ENCODE measurements around the gene CBX4. TPM values are rescaled to one million over a fixed set of nuclear protein-coding genes. Genes with fewer than 3 reads are reported as not detected.

The CBX4 gene
- total RNA-seq, 6 donors from 2014 or later, result 17.0 to 33.3 (median 25.0) TPM

DNA sequence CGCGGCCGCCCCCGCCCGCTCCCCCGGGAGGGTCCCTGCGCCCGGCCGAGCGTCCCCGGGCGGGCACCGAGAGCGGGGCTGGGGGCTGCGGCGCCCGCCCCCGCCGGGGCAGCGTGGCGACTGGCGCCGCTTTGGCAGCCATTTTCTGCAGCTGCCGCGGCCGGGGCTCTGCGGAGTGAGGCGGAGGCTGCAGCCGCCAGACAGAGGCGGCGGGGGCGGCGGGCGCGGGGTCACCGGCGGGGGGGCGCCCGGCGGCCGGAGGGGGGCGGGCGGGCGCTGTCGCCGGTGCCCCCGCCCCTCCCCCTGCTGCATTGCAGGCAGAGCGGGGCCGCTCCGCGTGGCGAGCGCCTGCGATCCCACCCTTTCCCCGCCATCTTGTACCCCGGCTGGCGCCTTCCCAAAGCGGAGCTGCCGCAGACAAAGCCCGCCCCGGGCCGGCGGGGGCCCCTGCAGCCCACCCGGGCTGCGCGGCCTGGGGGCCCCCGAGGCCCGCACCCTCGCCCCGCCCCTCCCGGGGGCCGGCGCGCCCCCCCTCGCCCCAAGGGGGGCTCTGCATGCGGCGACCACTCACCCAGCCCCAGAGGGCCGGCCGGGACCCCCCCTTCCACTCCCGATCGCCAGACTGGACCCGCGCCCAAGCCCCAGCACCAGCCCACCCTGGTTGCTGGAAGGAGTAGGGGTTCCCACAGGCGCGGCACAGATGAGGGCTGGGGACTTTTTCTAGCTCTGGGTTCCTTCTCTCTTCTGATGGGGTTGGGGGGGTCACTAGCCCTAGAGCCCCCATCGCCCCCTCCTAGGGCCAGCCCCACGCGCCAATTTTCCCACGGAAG lies 25.7 kb downstream of the CBX4 start:
- H3K4me1 ChIP-seq, result peaks cover 55 to 65% (median 59%) of the 10 kb centered on the region in 4 donors
- no peak for ATAC-seq (ENCODE audit: low FRiP score in 2 of 2)

DNA sequence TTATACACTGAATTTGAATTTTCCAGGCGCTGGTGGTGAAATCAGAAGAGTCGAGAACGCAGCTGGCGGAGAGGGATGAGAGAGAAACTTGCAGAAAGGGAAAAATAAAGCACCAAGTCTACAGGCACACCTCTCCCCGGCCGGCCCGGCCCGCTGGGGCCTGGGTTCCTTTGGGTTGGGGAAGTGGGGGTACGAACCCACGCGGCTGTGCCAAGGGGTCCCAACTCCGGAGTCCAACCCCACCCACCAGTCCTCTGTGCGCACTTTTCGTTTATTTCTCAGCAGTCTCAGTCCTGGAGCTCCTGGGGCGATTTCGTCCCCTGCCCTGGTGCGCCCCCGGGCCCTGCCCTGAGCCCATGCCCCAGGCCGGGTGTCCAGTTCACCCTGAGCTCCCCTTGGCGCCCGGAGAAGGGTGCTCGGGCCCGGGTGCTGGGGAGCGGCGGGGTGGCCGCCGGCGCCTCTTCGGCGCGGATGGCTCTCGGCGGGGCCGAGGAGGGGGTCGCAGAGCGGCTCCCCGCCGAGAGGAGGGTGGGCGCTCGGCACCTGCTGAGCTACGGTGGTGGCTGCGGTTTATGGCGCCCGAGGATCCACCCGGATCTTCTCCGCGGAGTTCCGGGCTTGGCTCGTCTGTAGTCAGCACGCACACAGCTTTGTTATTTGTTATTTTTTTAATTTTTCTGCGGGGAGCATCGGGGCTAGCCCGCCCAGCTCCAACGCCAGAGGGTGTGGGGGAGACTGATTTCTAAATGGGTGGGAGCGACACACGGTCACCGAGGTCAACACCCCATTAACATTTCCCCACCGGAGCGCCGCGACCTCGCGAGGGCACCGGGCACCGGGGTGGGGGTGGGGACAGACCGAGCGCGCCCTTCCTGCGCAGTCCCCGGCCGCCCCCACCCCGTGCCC lies 26.6 kb downstream of the CBX4 start:
- peak in 1 of 2 donors; percentile 77 for DNase-seq
- peaks cover 8 to 87% (median 72%) of the 10 kb centered on the region in 4 donors for H3K27me3 ChIP-seq
- no peak for ATAC-seq (ENCODE audit: low FRiP score in 2 of 2)
- H3K4me3 ChIP-seq, result peak overlapping the region in 3 of 4 donors; percentile 34 to 43 (median 38)
- H3K27ac ChIP-seq, result no peak overlapping the region
- peaks cover 0 to 4% (median 0%) of the 10 kb centered on the region in 4 donors for H3K9me3 ChIP-seq
- peaks cover 55 to 65% (median 59%) of the 10 kb centered on the region in 4 donors for H3K4me1 ChIP-seq
- WGBS, 2 donors, result 5 to 6% methylated on average over 42 to 53 of the region's 72 CpGs
- TF ChIP-seq EP300 (IDR thresholded peaks at IDR 0.05), result no peak
- TF ChIP-seq POLR2AphosphoS5 (IDR thresholded peaks at IDR 0.05), result no peak
- TF ChIP-seq POLR2A (IDR thresholded peaks at IDR 0.05), result no peak
- TF ChIP-seq CTCF (IDR thresholded peaks at IDR 0.05), result no peak
- H3K36me3 ChIP-seq, result no peaks in the 10 kb centered on the region

More for the DNA sequence above, 25.7 kb downstream of the CBX4 start:
- no peak for TF ChIP-seq EP300 (IDR thresholded peaks at IDR 0.05)
- no peak for TF ChIP-seq POLR2A (IDR thresholded peaks at IDR 0.05)
- no peak for TF ChIP-seq POLR2AphosphoS5 (IDR thresholded peaks at IDR 0.05)
- TF ChIP-seq CTCF (IDR thresholded peaks at IDR 0.05), result no peak
- no peaks in the 10 kb centered on the region for H3K36me3 ChIP-seq
- WGBS, 2 donors, result 6 to 19% methylated on average over 3 to 4 of the region's 89 CpGs
- peaks cover 8 to 78% (median 63%) of the 10 kb centered on the region in 4 donors for H3K27me3 ChIP-seq
- peak overlapping the region in 3 of 4 donors; percentile 34 to 43 (median 38) for H3K4me3 ChIP-seq
- H3K9me3 ChIP-seq, result peaks cover 0 to 4% (median 0%) of the 10 kb centered on the region in 4 donors
- no peak overlapping the region for H3K27ac ChIP-seq
- peak in 1 of 2 donors; percentile 80 for DNase-seq

- no peak overlapping the region for H3K27ac ChIP-seq
- 5 to 12% methylated on average over 19 to 20 of the region's 20 CpGs for WGBS, 2 donors
- no peak overlapping the region for H3K4me3 ChIP-seq
- no peaks in the 10 kb centered on the region for H3K36me3 ChIP-seq
- ATAC-seq (ENCODE audit: low FRiP score in 2 of 2) (no peak), DNase-seq (no peak)
- peaks cover 8 to 93% (median 78%) of the 10 kb centered on the region in 4 donors for H3K27me3 ChIP-seq
- peaks cover 55 to 65% (median 59%) of the 10 kb centered on the region in 4 donors for H3K4me1 ChIP-seq
- no peak for TF ChIP-seq POLR2A (IDR thresholded peaks at IDR 0.05)
- peaks cover 0 to 4% (median 0%) of the 10 kb centered on the region in 4 donors for H3K9me3 ChIP-seq
These were observed 27.3 kb downstream of the CBX4 start for GRCh38 chr17:79811868-79812352.

DNA sequence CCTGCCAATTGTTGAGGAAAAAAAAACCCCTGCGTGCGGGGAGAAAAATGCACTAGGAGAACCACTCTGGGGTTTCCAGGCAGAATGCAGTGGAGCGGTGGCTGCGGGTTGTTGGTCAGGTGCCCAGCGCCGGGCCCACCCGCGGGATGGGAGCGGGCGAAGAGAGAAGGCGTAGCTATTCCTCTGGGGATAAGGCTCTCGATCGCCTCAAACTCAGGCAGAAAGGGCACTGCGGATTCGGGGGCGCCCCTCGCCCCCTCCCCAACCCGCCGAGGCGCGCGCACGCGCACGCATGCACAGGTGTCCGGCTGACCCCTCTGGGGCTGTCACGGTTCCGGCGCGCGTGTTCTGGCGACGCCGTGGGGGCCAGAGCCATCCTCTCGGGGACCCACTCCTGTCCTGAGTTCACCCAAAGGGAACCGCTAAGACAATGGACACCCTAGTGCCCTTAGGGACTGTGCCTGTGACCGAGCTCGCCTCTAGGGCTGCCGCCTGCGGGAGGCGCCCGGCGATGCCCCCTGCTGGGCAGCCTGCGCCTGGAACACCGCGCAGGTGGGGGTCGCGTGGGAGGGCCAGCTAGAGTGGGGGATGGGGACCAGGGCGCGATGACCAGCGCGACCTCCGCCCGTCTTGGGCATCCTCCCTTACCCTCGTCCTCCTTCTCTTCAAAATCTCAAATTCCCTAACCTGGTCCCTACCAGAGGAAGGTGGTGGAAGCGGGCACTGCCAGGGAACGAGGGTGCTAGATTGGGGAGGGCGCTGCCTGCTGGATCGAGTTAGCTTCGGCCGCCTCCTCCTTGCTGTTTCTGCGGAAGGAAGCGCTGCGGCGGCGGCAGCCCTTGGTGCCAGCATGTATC lies 28.0 kb downstream of the CBX4 start:
- ATAC-seq (ENCODE audit: low FRiP score in 2 of 2), result peak in 1 of 2 donors; percentile 12
- Histone ChIP-seq H3K27ac (no peak overlapping the region), H3K9me3 (peaks cover 0 to 4% (median 0%) of the 10 kb centered on the region in 4 donors), H3K4me1 (peaks cover 55 to 65% (median 59%) of the 10 kb centered on the region in 4 donors), H3K4me3 (no peak overlapping the region), H3K36me3 (no peaks in the 10 kb centered on the region), H3K27me3 (peaks cover 8 to 99% (median 83%) of the 10 kb centered on the region in 4 donors)
- peak in 1 of 2 donors; percentile 84 for DNase-seq
- 4 to 6% methylated on average over 35 to 37 of the region's 66 CpGs for WGBS, 2 donors
- TF ChIP-seq POLR2A (IDR thresholded peaks at IDR 0.05) (no peak), POLR2AphosphoS5 (IDR thresholded peaks at IDR 0.05) (no peak), CTCF (IDR thresholded peaks at IDR 0.05) (peak; percentile 32 to 68 (median 60)), EP300 (IDR thresholded peaks at IDR 0.05) (no peak)

Data from upper lobe of left lung (tissue), 6 donors.